OCI-LY3 (cell line): ENCODE measurements around the gene RANBP10.

ENCODE experiments used
- CTCF ChIP-seq: fragments of 200-600, 300-600 bp; sonication (generic); IDR thresholded peaks from 2 replicates; pipeline ENCODE4 v1.5.1; 2014; ENCODE audit warnings: antibody characterized with exemption, low read length, low read depth
- EZH2phosphoT487 ChIP-seq: fragments of 200-600 bp; shearing (Covaris generic); IDR thresholded peaks from 2 replicates; pipeline ENCODE4 v1.6.1; 2018; ENCODE audit warnings: antibody characterized with exemption, mixed run types, low read depth

DNA sequence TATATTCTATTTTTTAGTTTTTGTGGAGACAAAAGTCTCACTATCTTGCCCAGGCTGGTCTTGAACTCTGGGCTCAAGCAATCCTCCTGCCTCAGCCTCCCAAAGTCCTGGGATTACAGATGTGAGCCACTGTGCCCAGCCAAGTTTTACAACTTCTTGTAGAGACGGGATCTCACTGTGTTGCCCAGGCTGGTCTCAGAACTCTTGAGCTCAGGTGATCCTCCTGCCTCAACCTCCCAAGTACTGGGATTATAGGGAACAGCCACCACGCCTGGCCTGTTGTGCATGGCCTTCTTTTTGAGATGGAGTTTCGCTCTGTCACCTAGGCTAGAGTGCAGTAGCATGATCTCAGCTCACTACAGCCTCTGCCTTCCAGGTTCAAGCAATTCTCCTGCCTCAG is 47.3 kb upstream of the RANBP10 start:
- no peak for TF ChIP-seq EZH2phosphoT487
- TF ChIP-seq CTCF, result no peak
